ENCODE results near the gene FGF7.
"Not testable (repeated sequence)": the region's sequence is repeated elsewhere in the genome, so short reads cannot be mapped to it uniquely, and the experiment has no call there.

GRCh38 chr15:49485401-49485800 lies 62.4 kb downstream of the FGF7 start:
- not testable (repeated sequence) for TF ChIP-seq POLR2A (IDR thresholded peaks at IDR 0.05; ENCODE audit: low read length); GATA1 (IDR thresholded peaks at IDR 0.05; ENCODE audit: low read depth, low read length)

Measured in erythroblast (primary cell).